GM23248 (cell line): ENCODE measurements around the gene NAP1L5. TPM values are rescaled to one million over a fixed set of nuclear protein-coding genes. Genes with fewer than 3 reads are reported as not detected.

Source experiments
- DNase-seq: peaks from one replicate; pipeline ENCODE4 v3.0.0-alpha.2; 2015
- H2AFZ ChIP-seq: fragments of 200-600 bp; sonication (generic); 2 replicates; pipeline ENCODE4 v1.6.1; 2016; ENCODE audit warnings: antibody characterized with exemption
- H3F3A ChIP-seq: fragments of 200-600 bp; sonication (generic); 2 replicates; pipeline ENCODE4 v1.6.1; 2016; ENCODE audit warnings: mild to moderate bottlenecking, antibody characterized with exemption, mixed run types; ENCODE audit not compliant: insufficient read depth
- H3K27ac ChIP-seq: fragments of 200-600 bp; sonication (generic); 2 replicates; pipeline ENCODE4 v1.5.1; 2016; ENCODE audit warnings: mild to moderate bottlenecking
- H3K27me3 ChIP-seq: fragments of 200-600 bp; sonication (generic); replicated peaks from 2 replicates; pipeline ENCODE4 v1.6.1; 2016; ENCODE audit warnings: mild to moderate bottlenecking; ENCODE audit not compliant: insufficient read depth
- H3K36me3 ChIP-seq: fragments of 200-600 bp; sonication (generic); 2 replicates; pipeline ENCODE4 v1.6.1; 2016; ENCODE audit warnings: low read depth, mild to moderate bottlenecking
- H3K4me1 ChIP-seq: fragments of 200-600 bp; sonication (generic); 2 replicates; pipeline ENCODE4 v1.6.1; 2016; ENCODE audit warnings: mild to moderate bottlenecking; ENCODE audit not compliant: insufficient read depth
- H3K4me2 ChIP-seq: fragments of 200-600 bp; sonication (generic); one replicate; pipeline ENCODE4 v1.6.1; 2016; ENCODE audit warnings: mild to moderate bottlenecking; ENCODE audit not compliant: unreplicated experiment
- H3K4me3 ChIP-seq: fragments of 200-600 bp; sonication (generic); 2 replicates; pipeline ENCODE4 v1.5.1; 2016; ENCODE audit warnings: mild to moderate bottlenecking
- H3K79me2 ChIP-seq: fragments of 200-600 bp; sonication (generic); 2 replicates; pipeline ENCODE4 v1.6.1; 2016; ENCODE audit warnings: mild to moderate bottlenecking; ENCODE audit not compliant: insufficient read depth
- H3K9ac ChIP-seq: fragments of 200-600 bp; sonication (generic); 2 replicates; pipeline ENCODE4 v1.6.1; 2016; ENCODE audit warnings: mild to moderate bottlenecking
- H3K9me2 ChIP-seq: fragments of 200-600 bp; sonication (generic); 2 replicates; pipeline ENCODE4 v1.6.1; 2016; ENCODE audit warnings: mixed run types, mild to moderate bottlenecking, moderate library complexity; ENCODE audit not compliant: insufficient read depth
- H3K9me3 ChIP-seq: fragments of 200-600 bp; sonication (generic); one replicate; pipeline ENCODE4 v1.6.1; 2017; ENCODE audit warnings: low read depth
- H4K20me1 ChIP-seq: fragments of 200-600 bp; sonication (generic); 2 replicates; pipeline ENCODE4 v1.6.0; 2016; ENCODE audit not compliant: insufficient read depth
- EZH2 ChIP-seq: fragments of 200-600 bp; sonication (generic); IDR thresholded peaks from 2 replicates; pipeline ENCODE4 v1.6.1; 2018; ENCODE audit warnings: antibody characterized with exemption, mild to moderate bottlenecking; ENCODE audit not compliant: insufficient read depth, poor library complexity, severe bottlenecking
- EZH2phosphoT487 ChIP-seq: fragments of 200-600 bp; sonication (generic); IDR thresholded peaks from 2 replicates; pipeline ENCODE4 v1.6.1; 2018; ENCODE audit warnings: antibody characterized with exemption, moderate library complexity, mild to moderate bottlenecking, low read depth; ENCODE audit not compliant: insufficient read depth
- WGBS, 2 experiments: methylation state at CpG; one replicate each; pipeline ENCODE4 v1.1.6; 2015 to 2017; ENCODE audit warnings: low lambda C conversion rate in 2 of 2, low coverage in 1 of 2; ENCODE audit errors: missing lambda C conversion rate in 2 of 2; 5-methylcytosine and 5-hydroxymethylcytosine counted together
- in situ Hi-C: fragments of 300-500 bp; cut with MboI; formaldehyde crosslinking; loops from 2 replicates; pipeline ENCODE4 v1.15.0; 2020
- polyA plus RNA-seq: library from polyadenylated mRNA; unstranded; fragments of >200 nt; fragmentation: Nextera tagmentation; extraction: Ambion mirVana; gene quantifications from 2 replicates; pipeline ENCODE4 v1.2.1, GENCODE V29; 2016
- total RNA-seq: library from RNA; depleted of rRNA; stranded (reverse); fragments of >200 nt; shearing (Covaris generic); gene quantifications from 2 replicates; pipeline ENCODE4 v1.2.3, GENCODE V29; 2014

The NAP1L5 gene
- total and polyA plus RNA-seq, 2 experiments from 2014 or later, result 5.2 to 8.8 TPM

DNA sequence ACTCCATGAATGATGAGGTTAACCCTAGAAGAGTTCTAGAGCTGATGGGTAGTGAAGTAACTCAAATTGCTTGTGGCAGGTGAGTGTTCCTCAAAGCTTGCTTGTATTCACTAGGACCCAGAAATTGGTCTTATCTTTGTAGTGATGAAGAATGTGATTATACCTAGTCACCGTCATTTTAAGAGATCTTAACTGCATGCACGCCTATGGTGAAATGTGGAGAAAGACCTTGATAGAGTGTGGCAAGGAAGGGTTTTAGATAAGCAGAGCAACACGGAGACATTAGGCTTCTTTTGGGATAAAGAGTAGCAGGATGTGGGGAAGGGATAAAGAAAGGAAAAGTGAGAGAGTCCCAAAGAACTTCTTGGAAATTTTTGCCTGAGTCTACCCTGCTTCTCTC, 42.4 kb downstream of the NAP1L5 start:
- Histone ChIP-seq H3K36me3 (peaks cover 12% of the 10 kb centered on the region), H3F3A (peaks cover 13% of the 10 kb centered on the region), H3K9ac (no peak overlapping the region), H3K4me2 (no peak overlapping the region), H4K20me1 (no peaks in the 10 kb centered on the region), H3K4me3 (no peak overlapping the region), H2AFZ (no peak overlapping the region), H3K9me2 (no peaks in the 10 kb centered on the region), H3K9me3 (no peaks in the 10 kb centered on the region), H3K79me2 (peaks cover 22% of the 10 kb centered on the region), H3K27me3 (no peaks in the 10 kb centered on the region), H3K4me1 (peaks cover 16% of the 10 kb centered on the region), H3K27ac (no peak overlapping the region)
- TF ChIP-seq EZH2phosphoT487, result no peak
- TF ChIP-seq EZH2, result no peak
- in situ Hi-C loops, result loop anchor here (10.0 kb wide), 1 partner anchor 120 kb away; no protein-coding TSS in a partner anchor
- 93 to 97% methylated on average over 3 of the region's 3 CpGs for WGBS, 2 experiments
- no peak for DNase-seq

DNA sequence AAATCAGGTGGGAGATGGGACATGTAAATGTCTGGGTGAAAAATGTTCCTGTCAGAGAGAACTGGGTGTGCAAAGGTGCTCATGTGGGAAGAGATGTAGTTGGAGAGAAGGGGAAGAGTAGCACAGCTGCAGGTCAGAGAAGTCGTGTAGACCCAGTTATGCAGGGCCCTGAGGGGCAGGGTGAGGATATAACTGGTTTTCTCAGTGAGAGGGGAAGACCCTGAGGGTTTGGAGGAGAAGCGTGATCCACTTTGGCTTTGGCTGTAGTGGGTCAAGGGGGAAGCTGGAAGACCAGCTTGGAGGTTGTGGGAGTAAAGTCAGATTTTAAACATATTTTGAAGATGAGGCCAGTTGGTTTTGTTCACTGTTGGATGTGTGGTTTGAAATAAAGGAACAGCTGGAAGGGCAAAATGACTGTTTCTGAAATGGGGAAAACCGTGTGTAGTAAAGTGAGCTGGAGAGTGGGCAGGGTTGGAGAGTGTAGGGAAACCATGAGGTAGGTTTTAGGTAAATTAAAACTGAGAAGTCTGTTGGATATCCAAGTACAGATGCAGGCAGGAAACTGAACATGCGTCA, 44.2 kb downstream of the NAP1L5 start:
- H3K4me3 ChIP-seq, result no peak overlapping the region
- no peak overlapping the region for H3K9ac ChIP-seq
- in situ Hi-C loops, result loop anchor here (10.0 kb wide), 1 partner anchor 119 kb away; no protein-coding TSS in a partner anchor
- 73 to 77% methylated on average over 4 of the region's 4 CpGs for WGBS, 2 experiments
- H3F3A ChIP-seq, result 0 out of 2 replicates have a peak, but pooled peaks cover 6% of the 10 kb centered on the region
- no peaks in the 10 kb centered on the region for H3K4me1 ChIP-seq
- H3K27me3 ChIP-seq, result no peaks in the 10 kb centered on the region
- H3K79me2 ChIP-seq, result peaks cover 37% of the 10 kb centered on the region
- H2AFZ ChIP-seq, result no peak overlapping the region
- no peaks in the 10 kb centered on the region for H4K20me1 ChIP-seq
- H3K27ac ChIP-seq, result no peak overlapping the region
- H3K36me3 ChIP-seq, result peaks cover 12% of the 10 kb centered on the region
- H3K4me2 ChIP-seq, result no peak overlapping the region
- no peaks in the 10 kb centered on the region for H3K9me2 ChIP-seq
- DNase-seq, result no peak
- H3K9me3 ChIP-seq, result no peaks in the 10 kb centered on the region
- TF ChIP-seq EZH2 (no peak), EZH2phosphoT487 (no peak)

DNA sequence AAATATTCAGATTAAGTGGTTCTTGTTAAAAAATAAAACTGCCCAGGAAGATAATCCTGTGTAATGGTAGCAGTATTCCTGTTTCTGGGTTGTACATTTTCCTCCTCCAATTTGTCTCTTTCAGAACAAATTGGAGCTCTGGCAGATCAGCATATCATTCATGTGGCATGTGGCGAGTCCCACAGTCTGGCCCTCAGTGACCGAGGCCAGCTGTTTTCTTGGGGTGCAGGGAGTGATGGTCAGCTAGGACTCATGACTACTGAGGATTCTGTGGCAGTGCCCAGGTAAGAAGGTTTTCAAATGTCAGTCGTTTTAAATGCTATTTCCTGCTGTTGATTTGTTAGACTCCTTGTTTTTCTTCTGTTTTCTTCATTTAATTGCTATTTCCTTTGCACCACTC, 47.9 kb downstream of the NAP1L5 start:
- no peaks in the 10 kb centered on the region for H3K9me2 ChIP-seq
- no peak overlapping the region for H3K4me2 ChIP-seq
- H3K27me3 ChIP-seq, result no peaks in the 10 kb centered on the region
- DNase-seq, result no peak
- no peaks in the 10 kb centered on the region for H4K20me1 ChIP-seq
- 80 to 82% methylated on average over 3 of the region's 3 CpGs for WGBS, 2 experiments
- H3K4me1 ChIP-seq, result no peaks in the 10 kb centered on the region
- H3K36me3 ChIP-seq, result 0 out of 2 replicates have a peak, but pooled peaks cover 4% of the 10 kb centered on the region
- peaks cover 56% of the 10 kb centered on the region for H3K79me2 ChIP-seq
- no peak overlapping the region for H3K27ac ChIP-seq
- 0 out of 2 replicates have a peak, but pooled peaks cover 7% of the 10 kb centered on the region for H3F3A ChIP-seq
- H3K9me3 ChIP-seq, result no peaks in the 10 kb centered on the region
- in situ Hi-C loops, result loop anchor here (10.0 kb wide), 1 partner anchor 115 kb away; no protein-coding TSS in a partner anchor
- H2AFZ ChIP-seq, result no peak overlapping the region
- no peak overlapping the region for H3K4me3 ChIP-seq
- no peak for TF ChIP-seq EZH2phosphoT487
- TF ChIP-seq EZH2, result no peak
- no peak overlapping the region for H3K9ac ChIP-seq

DNA sequence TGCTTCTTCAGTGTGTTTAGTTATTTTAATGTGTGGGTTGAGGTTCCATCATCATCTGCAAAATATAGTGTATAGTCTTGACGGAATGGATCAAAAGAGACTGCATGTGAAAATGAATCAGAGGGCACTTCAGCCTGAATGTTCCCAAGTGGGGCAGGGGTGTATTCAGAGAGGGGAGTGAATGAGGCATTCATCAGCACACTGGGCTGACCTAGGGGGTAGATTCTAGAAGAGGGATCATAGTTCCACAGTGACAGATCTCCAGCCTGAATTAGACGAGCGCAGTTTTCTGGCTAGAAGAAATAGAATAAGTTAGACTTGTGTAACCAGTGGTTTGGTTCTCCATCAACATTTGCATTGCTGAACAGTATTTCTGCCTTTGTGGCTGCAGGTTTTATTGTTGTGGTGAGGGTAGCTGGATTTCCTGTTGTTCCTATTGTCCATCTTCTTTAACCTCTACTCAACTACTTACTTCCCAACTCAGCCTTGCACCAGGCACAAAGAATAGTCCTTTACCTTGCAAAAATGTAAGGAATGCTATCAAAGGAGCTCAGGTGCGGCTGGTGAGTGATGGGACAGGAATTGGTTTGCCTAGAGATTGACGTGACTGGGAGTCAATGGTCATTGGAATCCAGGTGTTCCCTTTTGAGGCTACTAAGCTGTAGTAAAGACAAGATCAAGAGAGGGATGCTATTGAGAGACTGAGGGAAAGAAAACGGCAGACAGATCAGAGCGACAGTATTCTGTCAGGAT, 50.9 kb downstream of the NAP1L5 start:
- DNase-seq, result no peak
- peaks cover 53% of the 10 kb centered on the region for H3K79me2 ChIP-seq
- H3K4me1 ChIP-seq, result no peaks in the 10 kb centered on the region
- in situ Hi-C loops, result no loop called here
- no peaks in the 10 kb centered on the region for H3K9me2 ChIP-seq
- no peaks in the 10 kb centered on the region for H4K20me1 ChIP-seq
- H3K4me2 ChIP-seq, result no peak overlapping the region
- H3K4me3 ChIP-seq, result no peak overlapping the region
- peaks cover 7% of the 10 kb centered on the region for H3K9me3 ChIP-seq
- no peak overlapping the region for H2AFZ ChIP-seq
- no peak overlapping the region for H3K9ac ChIP-seq
- no peaks in the 10 kb centered on the region for H3K36me3 ChIP-seq
- no peaks in the 10 kb centered on the region for H3K27me3 ChIP-seq
- WGBS, 2 experiments, result 99% methylated on average over 7 of the region's 7 CpGs
- H3K27ac ChIP-seq, result no peak overlapping the region
- H3F3A ChIP-seq, result 0 out of 2 replicates have a peak, but pooled peaks cover 7% of the 10 kb centered on the region
- no peak for TF ChIP-seq EZH2phosphoT487
